HG03354 (cell line): ENCODE results near the gene GLE1.
A peak's percentile ranks its signal among the peaks of the same experiment; 100 is the strongest.

Source experiments
- ATAC-seq: cut with Tn5 transposase; IDR thresholded peaks from one replicate; pipeline ENCODE4 v1.9.1; 2021; ENCODE audit warnings: mild to moderate bottlenecking; ENCODE audit not compliant: unreplicated experiment, poor library complexity, severe bottlenecking

GLE1 gene

DNA sequence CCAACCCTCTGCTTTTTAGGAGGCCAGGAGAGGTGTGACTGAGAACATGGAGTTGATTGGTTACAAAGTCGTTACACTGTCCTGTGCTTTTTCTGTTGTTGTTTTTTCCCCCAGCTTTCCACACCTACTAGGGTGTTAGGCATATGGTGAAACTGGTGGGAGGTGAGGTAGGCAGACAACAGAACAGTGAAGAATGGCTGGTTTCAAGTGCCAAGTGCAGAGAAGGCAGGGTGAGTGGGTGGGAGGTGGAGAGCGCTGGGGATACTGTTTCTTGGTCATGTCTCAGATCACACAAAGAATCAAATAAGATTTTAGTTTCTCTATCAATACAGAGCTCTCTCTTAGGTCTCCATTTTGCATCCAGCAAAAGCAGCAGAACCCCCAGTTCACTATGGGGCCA lies 45.7 kb downstream of the GLE1 start:
- no peak for ATAC-seq

DNA sequence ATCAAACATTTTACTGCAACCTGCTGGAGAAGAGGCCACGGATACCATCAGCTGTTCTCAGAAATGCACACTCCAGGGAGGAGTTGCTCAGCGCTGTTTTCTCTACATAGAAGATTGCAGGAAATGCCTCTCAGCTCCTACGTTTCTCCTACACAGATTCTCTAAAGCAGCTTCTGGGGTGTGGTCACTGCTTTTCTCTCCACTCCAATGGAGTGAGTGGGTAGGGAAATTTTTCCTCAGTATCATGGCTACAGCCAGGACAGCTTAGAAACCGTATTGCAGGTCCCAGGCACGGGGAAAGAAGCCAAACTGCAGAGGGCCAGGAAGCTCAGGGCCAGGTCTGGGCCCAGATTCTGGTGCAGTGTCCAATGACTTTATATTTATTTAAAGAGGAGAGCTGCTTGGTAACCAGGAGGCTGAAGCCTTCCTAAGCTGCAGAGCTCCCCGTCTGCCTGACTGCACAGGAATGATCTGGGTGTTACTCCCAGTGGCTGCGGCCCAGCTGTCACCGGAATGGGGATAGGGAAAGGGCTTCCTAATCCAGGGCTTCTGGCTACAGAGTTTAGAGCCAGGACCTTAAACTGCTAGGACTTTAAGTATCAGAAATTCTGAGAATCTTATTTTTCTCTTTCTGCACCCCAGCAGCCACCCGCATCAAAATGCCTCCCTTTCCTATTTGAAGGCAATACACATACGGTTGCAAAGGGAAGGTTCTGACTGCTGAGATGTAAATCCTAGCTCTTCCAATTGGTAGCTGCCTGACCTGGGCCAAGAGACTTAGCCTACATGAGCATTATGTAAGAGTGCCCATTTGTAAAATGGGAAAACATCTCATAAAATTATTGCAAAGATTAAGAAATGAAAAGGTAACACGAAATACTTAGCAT lies 46.5 kb downstream of the GLE1 start:
- ATAC-seq = no peak

DNA sequence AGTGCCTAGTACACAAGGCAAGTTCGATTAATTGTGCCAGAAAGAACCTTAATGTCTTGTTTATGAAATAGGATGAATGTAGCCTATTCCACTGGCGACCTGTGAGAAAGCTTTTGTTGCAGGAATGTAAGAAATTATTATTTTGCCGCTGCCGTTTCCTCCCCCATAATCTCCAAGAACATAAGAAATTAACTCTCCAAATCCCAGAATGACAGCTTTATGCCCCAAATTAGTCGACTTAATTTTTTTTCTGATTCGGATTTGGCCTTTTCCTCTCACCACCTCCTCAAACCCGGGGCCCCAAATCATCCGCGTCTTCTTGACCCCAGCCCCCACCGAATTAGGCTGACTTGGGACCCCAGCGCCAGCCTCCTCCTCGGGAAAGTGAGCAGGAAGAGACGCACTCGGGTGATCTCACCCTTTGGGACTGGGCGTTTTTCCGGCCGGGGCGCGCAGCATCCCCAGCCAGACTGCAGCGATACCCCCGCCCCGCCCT lies 47.2 kb downstream of the GLE1 start:
- no peak for ATAC-seq

DNA sequence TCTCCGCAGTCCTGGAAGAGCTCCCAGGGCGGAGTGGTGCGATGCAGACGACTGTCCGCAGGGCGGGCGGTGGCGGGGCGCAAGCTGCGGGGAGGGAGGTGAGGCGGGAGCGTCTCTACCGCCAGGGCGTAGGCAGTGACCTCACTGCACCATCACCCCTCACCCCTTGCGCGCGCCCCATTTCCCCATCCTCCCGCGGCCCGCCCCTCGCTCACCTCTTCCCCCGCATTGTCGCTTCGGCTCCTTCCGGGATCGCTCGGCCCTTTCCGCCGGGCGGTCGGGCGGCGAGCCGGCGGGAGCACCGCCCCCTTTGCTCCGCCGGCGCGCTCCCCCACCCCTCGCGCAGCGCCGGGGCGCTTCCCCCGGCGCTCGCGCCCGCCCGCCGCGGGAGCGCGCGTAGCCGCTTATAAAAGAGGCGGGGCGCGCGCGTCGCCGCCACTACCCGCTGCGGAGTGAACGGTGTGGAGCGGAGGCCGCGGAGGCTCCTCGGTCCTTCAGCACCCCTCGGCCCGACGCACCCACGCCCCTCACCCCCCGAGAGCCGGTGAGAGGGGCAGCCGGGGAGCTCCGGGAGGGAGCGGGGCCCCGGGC lies 47.7 kb downstream of the GLE1 start, which contains the start of gene SPTAN1:
Gene SPTAN1 (plus strand): TSS at position 435 of the 591 bp plus-strand sequence. CDS start 14,154 bp downstream, outside the sequence.
- peak; percentile 87 for ATAC-seq

DNA sequence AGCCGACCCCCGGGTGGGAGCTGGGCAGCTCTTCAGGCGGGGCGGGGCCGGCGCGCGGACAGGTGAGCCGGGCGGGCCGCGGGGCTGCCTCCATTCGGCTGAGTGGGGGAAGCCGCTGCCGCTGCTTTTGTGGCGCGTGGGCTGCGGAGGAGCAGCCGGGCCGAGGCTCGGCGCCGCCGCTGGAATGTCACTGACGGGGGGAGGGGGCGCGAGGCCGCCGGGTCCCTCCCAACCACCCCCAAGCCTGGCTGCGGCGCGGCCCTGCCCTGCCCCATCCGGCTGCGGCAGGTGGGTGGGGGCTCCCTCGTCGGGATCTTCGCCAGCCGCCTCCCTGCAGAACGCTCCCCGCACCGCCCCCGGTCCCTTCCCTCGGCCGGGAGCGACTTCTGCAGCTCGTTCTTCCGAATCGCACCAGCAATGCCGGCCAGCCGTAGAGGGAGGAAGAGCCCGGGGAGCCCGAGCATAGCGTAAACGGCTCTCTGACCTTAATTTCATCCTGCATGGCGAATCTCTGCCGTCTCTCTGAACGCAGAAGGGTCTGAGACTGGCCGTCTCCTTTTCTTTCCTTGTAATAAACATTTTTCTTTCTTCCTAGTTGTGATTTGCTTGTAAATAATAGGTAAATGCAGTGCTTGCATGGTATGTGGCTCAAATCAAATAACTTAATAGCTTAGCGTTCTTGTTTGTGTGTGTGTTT lies 48.4 kb downstream of the GLE1 start:
- peak; percentile 47 for ATAC-seq

DNA sequence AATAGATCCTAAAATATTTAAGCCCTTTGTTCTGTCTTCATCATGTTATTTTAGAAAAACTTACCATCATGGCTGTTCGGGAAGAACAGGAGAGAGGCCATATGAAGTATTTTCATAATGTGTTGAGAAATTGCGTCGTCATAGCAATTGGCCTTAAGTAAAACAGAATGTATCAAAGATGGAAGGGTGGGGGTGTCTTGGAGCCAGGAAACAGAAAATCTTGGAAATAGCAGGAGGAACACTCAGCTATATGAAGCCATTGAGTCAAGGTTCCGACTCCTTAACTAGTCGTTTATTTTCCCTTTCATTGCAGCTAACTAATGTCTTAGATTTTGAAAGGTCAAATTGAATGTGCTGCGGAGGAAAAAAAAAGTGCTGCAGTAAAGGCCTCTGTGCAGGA lies 49.2 kb downstream of the GLE1 start:
- no peak for ATAC-seq

DNA sequence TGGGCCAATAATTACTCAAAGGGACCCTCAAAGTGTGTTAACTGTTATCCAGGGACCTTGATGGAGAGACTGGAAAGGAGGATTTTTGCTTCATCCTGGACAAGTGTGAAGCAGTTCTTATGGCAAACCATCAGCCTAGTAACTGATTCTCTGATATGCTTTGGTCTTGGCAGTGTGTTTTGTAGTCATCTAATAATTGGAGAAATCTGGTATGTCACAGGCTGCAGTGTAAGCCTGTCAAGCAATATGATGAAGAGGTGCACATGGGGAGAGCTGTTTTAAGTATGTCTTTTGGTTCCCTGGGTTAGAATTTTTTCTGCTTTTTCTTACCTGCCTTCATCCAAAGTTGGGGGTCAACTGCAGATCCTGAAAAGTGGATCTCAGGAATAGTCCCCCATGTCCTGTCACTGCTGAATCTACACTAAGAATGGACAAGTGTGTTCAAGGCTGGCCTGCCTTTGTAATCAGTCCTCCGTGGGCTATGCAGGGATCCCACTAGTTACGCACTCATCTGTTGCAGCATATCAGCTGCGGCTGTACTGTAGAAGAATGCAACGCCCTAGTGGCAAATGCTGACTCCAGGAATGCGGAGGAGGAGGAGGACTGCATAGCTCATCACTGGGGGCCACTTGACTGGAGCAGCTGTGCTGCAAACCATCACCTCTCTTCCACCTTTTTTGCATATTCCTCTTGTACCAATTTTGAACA lies 49.8 kb downstream of the GLE1 start:
- ATAC-seq = no peak

DNA sequence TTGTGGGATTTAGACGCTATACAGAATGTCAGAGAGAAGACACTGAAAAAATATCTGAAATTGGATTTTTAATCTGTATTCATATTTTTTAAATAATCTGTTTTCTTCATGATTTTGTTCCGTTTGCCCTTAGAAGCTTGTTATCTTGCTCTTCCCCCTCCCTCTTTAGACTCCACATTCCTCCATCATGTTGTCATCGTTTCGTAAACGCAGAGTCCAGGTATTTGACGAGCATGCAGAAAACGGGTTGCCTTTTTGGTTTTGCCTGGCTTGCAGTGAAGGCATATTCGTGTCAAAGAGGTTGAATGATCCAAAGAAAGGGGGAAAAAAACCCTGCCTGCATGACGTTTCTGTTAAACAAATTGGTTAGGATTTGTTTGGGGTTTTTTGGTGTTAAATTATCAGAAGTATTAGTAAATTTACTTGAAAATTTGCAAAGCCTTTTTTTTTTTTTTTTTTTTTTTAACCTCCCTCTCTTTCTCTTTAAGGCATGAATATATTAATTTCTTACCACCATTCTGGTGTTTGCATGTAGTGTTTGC lies 50.7 kb downstream of the GLE1 start:
- no peak for ATAC-seq

DNA sequence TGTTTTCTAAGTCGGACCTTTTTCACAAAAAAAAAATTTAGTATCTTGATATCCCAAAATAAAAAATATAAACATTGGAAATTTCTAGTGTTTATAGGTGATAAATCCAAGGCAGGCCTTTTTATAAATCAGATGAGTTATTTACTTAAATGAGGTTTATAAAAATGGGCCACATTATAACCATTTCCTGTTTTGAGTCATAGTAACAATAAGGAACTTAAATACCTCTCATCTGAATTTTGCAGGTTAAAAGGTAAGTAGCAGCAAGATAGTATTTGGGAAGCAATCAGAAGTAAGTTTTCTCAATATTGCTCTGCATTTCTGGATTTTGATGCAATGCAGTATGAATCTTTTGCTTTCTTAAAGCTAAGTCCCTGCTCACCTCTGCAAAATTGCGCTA lies 51.8 kb downstream of the GLE1 start:
- ATAC-seq = no peak

DNA sequence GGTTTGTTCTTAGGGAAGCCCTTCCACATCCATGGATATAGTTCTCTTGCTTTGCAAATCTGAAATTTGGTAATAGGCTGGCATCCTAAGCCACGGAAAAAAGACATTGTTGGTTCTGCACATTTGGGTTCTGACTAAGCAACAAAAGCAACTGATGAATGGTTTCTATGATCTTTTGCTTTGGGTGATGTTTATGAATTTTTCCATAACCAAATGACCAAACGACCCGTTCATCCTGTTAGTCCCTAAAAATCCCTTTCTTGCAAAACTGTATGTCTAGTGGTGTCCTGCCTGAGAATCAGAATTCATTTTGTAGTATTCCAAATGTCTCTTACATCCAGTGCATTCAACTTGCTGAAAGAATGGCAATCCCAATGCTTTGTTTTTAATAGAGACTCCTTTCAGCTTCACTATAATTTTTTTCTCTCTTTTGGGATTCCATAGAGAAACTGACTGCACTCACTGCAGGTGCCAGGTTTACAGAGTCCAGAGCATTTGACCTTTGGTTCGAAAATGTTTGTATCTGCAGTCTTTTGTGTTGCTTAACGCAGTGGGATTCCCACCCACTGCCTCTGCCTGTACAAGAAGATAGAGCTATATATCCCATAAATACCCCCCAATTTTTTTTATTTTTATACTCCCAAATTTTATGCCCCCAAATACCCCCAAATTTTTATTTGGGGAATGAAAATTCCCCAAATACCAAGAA lies 52.6 kb downstream of the GLE1 start:
- no peak for ATAC-seq

DNA sequence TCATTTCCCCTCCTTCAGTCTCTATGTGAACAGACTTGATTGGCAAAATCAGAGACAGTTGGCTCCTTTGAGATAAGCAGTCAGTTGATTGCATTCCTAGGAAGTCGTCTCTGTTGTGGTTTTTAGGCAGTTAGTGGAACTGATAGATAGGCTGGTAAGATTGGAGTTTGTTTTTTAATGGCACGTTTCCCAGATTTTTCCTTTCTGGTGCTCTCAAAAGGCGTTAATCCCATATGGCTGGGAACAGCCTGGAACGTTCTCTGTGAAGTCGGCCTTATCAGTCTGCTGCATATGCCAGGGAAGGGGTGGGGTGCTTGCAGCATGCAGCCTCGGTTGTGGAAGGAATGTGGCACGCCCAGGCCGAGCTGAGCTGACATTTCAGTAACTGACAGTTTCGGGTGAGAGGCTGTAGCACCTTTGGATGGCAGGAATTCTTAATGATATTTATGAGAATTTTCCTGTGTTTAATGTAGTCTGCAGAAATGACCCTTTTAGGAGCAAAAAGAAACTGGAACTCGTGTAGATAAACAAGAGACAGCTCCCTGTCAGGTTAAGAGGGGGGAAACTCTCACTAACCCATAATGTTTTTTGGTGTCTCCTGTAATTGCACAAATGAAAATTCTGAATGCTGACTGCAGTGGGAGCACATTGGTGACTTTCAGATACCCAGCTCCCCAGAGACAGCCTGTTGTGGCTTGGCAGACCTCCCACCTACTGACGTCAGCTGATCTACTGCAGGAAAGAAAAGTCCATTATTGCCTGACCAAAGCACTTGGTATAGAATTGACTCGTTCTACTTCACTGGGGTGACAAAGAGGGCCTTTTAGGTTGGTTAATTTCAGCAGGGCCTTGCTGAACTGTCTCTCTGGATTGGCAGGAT lies 54.2 kb downstream of the GLE1 start:
- peak; percentile 82 for ATAC-seq

DNA sequence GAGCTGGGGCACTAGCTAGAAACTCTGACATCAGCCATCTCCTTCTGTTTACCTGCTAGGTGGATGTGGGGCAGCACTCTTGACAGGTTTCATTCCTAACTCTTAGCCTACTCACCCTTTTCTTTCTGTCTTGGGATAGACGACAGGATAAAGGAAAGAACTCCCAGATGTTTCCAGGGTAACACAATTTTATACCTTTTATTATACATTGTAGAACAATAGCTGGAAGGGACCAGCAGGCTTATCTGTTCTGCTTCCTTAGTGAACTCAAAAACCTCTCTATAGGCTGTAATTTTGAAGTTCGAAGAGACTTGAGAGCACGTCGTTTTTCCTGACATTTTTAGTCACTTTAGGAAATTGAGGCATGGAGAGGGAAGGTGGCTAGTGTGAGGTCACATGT lies 61.1 kb downstream of the GLE1 start:
- no peak for ATAC-seq

DNA sequence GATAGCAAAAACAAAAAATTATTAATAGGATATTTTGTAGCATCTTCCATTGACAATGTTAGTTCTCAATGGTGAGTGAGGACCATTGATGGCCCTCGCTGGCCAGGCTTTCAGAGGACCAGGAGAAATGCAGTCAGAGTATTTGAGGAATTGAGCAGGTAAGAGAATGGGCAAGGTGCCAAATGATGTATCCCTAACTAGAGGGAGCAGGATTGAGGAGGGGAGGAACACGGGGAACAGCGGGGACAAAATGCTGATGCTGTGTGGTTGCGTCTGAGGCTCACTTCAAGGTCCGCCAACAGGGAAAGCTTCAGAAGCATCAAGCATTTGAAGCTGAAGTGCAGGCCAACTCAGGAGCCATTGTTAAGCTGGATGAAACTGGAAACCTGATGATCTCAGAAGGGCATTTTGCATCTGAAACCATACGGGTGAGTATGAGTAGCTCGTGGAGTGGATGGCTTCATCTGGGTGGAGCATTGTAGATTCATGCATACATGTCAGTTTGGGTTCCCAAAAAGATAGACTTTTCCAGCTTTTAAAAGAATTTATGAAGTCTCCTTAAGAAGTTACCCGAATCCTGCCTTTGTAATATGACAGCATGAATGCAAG lies 64.1 kb downstream of the GLE1 start:
- no peak for ATAC-seq

DNA sequence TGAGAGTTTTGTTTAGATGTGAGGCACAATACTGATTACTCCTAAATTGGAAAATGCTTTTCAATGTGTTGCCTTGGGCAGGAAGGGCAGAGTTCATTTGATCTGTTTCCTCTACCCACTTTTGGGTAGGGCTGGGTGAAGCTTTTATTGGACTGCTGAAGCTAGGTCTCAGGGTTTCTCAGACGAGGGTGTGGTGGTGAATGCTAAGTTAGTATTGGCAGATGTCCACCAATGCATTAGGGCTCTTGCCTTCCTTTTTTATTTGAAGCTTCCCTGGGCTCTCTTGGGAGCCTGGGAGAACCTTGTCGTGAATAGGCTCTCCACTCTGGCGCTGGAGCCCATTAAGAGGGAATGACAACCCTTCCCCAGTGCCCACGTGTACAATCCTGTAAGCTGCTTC lies 71.0 kb downstream of the GLE1 start:
- ATAC-seq = no peak

DNA sequence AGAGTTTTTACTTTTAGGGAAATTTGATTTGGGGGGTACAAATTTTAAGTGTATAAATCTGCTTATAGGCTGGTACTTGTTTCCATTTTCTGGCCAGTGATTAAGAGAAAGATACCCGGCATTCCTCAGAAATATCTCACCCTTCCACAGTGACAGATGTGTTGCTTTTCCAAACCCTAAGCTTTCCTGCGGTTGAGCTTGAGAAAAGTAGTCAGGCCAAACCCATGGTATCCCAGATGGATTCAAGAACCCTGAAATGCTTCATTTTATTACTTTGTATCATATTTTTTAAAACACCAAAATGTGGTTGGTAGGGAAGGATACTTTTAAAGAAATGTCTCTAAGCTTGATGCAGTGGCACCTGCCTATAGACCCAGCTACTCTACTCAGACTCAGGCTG lies 71.4 kb downstream of the GLE1 start:
- ATAC-seq = no peak

DNA sequence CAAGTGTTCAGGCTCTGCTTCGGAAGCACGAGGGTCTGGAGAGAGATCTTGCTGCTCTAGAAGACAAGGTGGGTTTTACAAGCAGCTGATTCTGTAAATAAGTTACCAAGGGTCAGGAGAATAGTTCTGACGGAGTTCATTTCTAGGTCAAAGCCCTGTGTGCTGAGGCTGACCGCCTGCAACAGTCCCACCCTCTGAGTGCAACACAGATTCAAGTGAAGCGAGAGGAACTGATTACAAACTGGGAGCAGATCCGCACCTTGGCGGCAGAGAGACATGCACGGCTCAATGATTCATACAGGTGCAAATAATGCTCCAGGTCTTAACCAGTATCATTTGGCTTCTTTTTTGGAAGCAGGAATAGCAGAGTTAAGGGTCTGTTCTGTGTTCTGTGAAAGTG lies 72.7 kb downstream of the GLE1 start:
- no peak for ATAC-seq

DNA sequence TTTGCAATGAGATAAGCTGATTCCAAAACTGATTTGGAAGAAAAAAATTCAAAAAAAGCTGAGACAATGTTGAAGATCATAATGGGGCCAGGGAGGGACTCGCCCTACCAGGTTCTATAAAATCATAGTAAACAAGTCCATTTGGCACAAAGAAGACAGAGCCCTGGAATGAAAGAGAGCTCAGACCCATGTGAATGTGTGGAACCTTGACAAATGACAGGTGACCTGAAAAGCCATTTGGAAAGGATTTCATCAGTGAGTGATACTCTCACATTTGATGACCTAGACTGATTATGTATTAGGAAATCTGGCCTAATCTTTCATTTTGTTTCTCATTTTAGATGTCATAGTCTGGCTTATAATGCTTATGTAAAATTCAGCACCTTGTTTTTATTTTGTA lies 74.7 kb downstream of the GLE1 start:
- ATAC-seq = no peak

DNA sequence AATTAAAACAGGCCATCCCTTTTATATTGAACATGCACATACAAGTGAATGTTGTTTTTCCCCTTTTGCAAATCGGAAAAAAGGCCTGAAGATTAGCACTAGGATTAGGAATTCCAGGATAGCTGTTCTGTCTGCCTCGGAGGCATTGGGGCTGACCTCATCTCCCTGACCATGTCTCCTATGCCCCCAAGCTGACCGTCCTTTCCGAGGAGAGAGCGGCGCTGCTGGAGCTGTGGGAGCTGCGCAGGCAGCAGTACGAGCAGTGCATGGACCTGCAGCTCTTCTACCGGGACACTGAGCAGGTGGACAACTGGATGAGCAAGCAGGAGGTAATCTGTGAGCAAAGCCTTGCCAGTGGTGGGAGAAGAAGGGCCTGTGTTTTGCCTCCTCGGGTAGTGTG lies 76.2 kb downstream of the GLE1 start:
- ATAC-seq = no peak
